Epithelial cell of esophagus (primary cell): ENCODE results near the gene ADCY10.
"Not testable (repeated sequence)": the region's sequence is repeated elsewhere in the genome, so short reads cannot be mapped to it uniquely, and the experiment has no call there.

Experiments used
- DNase-seq: peaks from one replicate; pipeline ENCODE4 v3.0.0; 2010; ENCODE audit warnings: low read depth
- H3K4me3 ChIP-seq: 2 replicates; pipeline ENCODE4 v1.5.1; 2011; ENCODE audit warnings: mild to moderate bottlenecking, low read length, control low read depth
- TF ChIP-seq, protein P1 (sequence below): IDR thresholded peaks from 2 replicates; pipeline ENCODE4 v1.5.1; 2011; ENCODE audit warnings: low read depth, mild to moderate bottlenecking, low read length, control low read depth, inconsistent platforms; ENCODE audit not compliant: insufficient read depth; ENCODE audit errors: missing control alignments

The ADCY10 gene

DNA sequence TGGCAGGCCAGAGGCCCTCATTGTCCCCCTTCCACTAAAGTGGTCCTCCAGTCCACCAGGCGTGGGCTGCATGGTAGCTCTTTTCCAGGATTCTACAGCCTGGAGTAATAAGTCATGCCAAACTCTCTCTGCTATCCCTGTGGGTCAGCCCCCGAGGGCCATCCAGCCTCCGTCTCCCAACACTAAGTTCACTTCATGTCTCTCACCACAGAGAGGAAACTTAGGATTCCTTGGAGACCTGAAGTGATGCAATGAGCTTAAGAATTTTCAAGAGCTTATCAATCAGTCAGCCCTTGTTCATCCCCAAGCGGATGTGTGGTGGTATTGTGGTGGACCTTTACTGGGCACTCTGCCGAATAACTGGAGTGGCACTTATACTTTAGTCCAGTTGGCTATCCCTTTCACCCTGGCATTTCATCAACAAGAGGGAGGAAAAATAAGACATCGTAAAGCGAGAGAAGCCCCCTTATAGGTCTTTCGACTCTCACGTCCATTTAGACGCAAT, 48.1 kb downstream of the ADCY10 start:
- H3K4me3 ChIP-seq, DNase-seq: not testable (repeated sequence)

GRCh38 chr1:167865193-167865592, 48.7 kb downstream of the ADCY10 start:
- not testable (repeated sequence) for H3K4me3 ChIP-seq, DNase-seq

- no peak overlapping the region for H3K4me3 ChIP-seq
- DNase-seq: no peak
- TF ChIP-seq, protein P1, sequence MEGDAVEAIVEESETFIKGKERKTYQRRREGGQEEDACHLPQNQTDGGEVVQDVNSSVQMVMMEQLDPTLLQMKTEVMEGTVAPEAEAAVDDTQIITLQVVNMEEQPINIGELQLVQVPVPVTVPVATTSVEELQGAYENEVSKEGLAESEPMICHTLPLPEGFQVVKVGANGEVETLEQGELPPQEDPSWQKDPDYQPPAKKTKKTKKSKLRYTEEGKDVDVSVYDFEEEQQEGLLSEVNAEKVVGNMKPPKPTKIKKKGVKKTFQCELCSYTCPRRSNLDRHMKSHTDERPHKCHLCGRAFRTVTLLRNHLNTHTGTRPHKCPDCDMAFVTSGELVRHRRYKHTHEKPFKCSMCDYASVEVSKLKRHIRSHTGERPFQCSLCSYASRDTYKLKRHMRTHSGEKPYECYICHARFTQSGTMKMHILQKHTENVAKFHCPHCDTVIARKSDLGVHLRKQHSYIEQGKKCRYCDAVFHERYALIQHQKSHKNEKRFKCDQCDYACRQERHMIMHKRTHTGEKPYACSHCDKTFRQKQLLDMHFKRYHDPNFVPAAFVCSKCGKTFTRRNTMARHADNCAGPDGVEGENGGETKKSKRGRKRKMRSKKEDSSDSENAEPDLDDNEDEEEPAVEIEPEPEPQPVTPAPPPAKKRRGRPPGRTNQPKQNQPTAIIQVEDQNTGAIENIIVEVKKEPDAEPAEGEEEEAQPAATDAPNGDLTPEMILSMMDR: no peak
These were observed 49.4 kb downstream of the ADCY10 start for GRCh38 chr1:167864392-167865032.

DNA sequence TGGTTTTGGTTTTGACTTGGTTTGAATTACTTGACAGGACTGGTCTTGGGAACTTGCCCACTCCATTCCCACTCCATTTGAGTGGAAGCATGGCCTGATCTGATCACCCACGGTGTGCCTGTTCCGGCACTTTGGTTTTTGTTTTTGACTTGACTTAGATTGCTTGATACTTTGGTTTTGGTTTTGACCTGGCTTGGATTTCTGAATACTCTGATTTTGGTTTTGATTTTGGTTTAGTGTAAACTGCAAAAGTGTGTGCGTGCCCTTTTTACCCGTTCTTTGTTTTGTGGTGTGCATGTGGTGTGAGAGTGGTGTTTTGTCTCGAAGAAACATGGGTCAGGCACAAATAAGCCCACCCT, 50.0 kb downstream of the ADCY10 start:
- TF ChIP-seq, protein P1: no peak
- no peak for DNase-seq
- no peak overlapping the region for H3K4me3 ChIP-seq

DNA sequence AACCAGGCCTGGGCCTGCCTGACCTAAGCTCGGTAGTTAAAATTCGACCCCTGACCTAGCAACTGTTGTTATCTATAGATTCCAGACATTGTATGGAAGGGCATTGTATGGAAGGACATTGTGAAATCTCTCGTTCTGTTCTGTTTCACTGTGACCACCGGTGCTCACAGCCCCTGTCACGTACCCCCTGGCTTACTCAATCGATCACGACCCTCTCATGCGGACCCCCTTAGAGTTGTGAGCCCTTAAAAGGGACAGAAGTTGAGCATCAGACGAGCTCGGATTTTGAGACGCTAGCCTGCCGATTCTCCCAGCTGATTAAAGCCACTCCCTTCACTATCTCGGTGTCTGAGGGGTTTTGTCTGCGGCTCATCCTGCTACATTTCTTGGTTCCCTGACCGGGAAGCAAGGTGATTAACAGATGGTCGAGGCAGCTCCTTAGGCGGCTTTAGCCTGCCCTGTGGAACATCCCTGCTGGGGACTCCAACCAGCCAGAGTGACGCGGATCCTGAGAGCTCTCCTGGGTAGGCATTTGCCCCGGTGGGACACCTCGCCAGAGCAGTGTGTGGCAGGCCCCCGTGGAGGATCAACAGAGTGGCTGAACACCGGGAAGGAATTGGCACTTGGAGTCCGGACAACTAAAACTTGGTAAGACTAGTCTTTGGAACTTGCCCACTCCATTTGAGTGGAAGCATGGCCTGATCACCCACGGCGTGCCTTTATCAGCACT, 50.6 kb downstream of the ADCY10 start:
- not testable (repeated sequence) for H3K4me3 ChIP-seq, DNase-seq

DNA sequence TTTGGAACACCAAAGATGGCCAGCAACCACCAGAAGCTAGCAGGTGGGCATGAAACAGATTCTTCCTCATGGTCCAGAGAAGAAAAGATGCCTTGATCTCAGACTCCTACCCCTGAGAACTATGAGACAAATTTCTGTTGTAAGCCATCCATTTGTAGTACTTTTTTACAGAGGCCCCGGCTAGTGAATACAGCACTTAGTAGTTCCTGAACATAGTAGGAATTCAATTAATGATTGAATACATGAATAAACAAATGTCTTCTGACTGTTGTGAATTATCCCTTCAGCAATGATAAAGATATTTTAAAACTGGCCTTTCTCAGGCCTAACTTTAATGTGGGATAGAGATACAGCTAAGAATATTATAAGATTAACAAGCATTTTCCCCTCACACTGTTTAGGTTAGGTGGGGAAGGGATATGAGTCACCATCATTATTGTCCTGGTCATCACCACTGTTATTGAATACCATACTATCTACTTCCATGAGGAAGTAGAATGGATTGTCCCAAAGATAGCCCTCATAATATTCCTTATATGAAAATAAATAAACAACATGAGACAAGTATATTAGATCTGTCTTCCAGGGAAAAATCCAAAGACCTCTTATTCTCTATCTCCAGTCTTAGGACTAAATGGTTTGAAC, 51.4 kb downstream of the ADCY10 start:
- TF ChIP-seq, protein P1: no peak
- no peak for DNase-seq
- no peak overlapping the region for H3K4me3 ChIP-seq

DNA sequence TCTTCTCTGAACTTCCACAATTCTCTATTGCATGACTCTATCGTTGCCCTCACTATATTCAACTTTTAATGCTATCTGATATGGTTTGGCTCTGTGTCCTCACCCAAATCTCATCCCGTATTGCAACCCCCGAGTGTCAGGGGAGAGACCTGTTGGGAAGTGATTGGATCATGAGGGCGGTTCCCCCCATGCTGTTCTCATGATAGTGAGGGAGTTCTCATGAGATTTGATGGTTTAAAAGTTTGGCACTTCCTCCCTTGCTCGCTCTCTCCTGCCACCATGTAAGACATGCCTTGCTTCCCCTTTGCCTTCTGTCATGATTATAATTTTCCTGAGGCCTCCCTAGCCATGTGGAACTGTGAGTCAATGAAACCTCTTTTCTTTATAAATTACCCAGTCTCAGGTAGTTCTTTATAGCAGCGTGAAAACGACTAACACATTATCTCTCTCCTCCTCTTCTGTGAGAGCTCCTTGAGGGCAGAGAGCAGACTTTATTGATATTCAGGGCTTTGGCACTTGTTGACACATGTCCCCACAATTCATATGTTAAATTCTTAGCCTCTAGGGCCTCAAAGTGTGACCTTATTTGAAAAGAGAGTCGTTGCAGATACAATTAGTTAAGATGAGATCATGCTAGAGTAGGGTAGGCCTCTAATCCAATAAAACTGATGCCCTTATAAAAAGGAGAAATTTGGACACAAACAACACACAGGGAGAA, 52.1 kb downstream of the ADCY10 start:
- DNase-seq: no peak
- TF ChIP-seq, protein P1: no peak

GRCh38 chr1:167860231-167860923, 53.6 kb downstream of the ADCY10 start:
- TF ChIP-seq, protein P1: no peak
- no peak overlapping the region for H3K4me3 ChIP-seq
- DNase-seq: peak; percentile 9

More for the DNA sequence above, 52.1 kb downstream of the ADCY10 start:
- H3K4me3 ChIP-seq: no peak overlapping the region
